Measurements from ENCODE around the gene BPNT1.
"Not testable (repeated sequence)": the region's sequence is repeated elsewhere in the genome, so short reads cannot be mapped to it uniquely, and the experiment has no call there.

The BPNT1 gene

GRCh38 chr1:220084460-220084859, 5.1 kb downstream of the BPNT1 start:
- in situ Hi-C loops (cut with MboI; ENCODE audit: low sequenced_read_pairs), result no loop called here

GRCh38 chr1:220077887-220078286, 11.7 kb downstream of the BPNT1 start:
- in situ Hi-C loops (cut with MboI; ENCODE audit: low sequenced_read_pairs), result no loop called here

- in situ Hi-C loops (cut with MboI; ENCODE audit: low sequenced_read_pairs), result no loop called here
Measured at GRCh38 chr1:220076861-220077762, 12.5 kb downstream of the BPNT1 start.

GRCh38 chr1:220067269-220068204, 22.1 kb downstream of the BPNT1 start:
- in situ Hi-C loops (cut with MboI; ENCODE audit: low sequenced_read_pairs), result no loop called here

- in situ Hi-C loops (cut with MboI; ENCODE audit: low sequenced_read_pairs), result no loop called here
Measured at GRCh38 chr1:220062629-220063028, 27.0 kb downstream of the BPNT1 start.

GRCh38 chr1:220060876-220061275, 28.7 kb downstream of the BPNT1 start:
- in situ Hi-C loops (cut with MboI; ENCODE audit: low sequenced_read_pairs), result no loop called here

GRCh38 chr1:220056374-220056773, 33.2 kb downstream of the BPNT1 start:
- in situ Hi-C loops (cut with MboI; ENCODE audit: low sequenced_read_pairs), result no loop called here

GRCh38 chr1:220046052-220046930, 43.3 kb downstream of the BPNT1 start, which contains the start of gene EPRS1:
Gene EPRS1, minus strand, starts transcription at chr1:220046505. Its CDS starts 117 bp downstream, at chr1:220046388.
- in situ Hi-C loops (cut with MboI; ENCODE audit: low sequenced_read_pairs), result no loop called here

- in situ Hi-C loops (cut with MboI; ENCODE audit: low sequenced_read_pairs), result no loop called here
Measured at GRCh38 chr1:220045356-220046051, 44.1 kb downstream of the BPNT1 start.

GRCh38 chr1:220044678-220045355, 44.8 kb downstream of the BPNT1 start:
- in situ Hi-C loops (cut with MboI; ENCODE audit: low sequenced_read_pairs), result no loop called here

GRCh38 chr1:220043646-220044045, 45.9 kb downstream of the BPNT1 start:
- in situ Hi-C loops (cut with MboI; ENCODE audit: low sequenced_read_pairs), result no loop called here

- in situ Hi-C loops (cut with MboI; ENCODE audit: low sequenced_read_pairs), result no loop called here
Measured at GRCh38 chr1:220040028-220040596, 49.5 kb downstream of the BPNT1 start.

- in situ Hi-C loops (cut with MboI; ENCODE audit: low sequenced_read_pairs), result no loop called here
Measured at GRCh38 chr1:220038640-220039039, 50.9 kb downstream of the BPNT1 start.

- in situ Hi-C loops (cut with MboI; ENCODE audit: low sequenced_read_pairs), result not testable (repeated sequence)
Measured at GRCh38 chr1:220037810-220038209, 51.8 kb downstream of the BPNT1 start.

GRCh38 chr1:220032911-220033310, 56.7 kb downstream of the BPNT1 start:
- in situ Hi-C loops (cut with MboI; ENCODE audit: low sequenced_read_pairs), result no loop called here

- in situ Hi-C loops (cut with MboI; ENCODE audit: low sequenced_read_pairs), result no loop called here
Measured at GRCh38 chr1:220031287-220031686, 58.3 kb downstream of the BPNT1 start.

GRCh38 chr1:220028346-220028895, 61.2 kb downstream of the BPNT1 start:
- in situ Hi-C loops (cut with MboI; ENCODE audit: low sequenced_read_pairs), result no loop called here

GRCh38 chr1:220019071-220019470, 70.5 kb downstream of the BPNT1 start:
- in situ Hi-C loops (cut with MboI; ENCODE audit: low sequenced_read_pairs), result no loop called here

GRCh38 chr1:220013497-220013896, 76.1 kb downstream of the BPNT1 start:
- in situ Hi-C loops (cut with MboI; ENCODE audit: low sequenced_read_pairs), result no loop called here
